Astrocyte of the spinal cord (primary cell): Measurements from ENCODE around the gene WWOX.

Experiments used
- DNase-seq: peaks from one replicate; pipeline ENCODE4 v3.0.0; 2011; ENCODE audit warnings: low read depth, low spot score
- H3K4me3 ChIP-seq: 2 replicates; pipeline ENCODE4 v1.5.1; 2011; ENCODE audit warnings: low read depth, mild to moderate bottlenecking, low read length, moderate library complexity
- in situ Hi-C: cut with HindIII; loops from 2 replicates; pipeline ENCODE4 v1.10.0; 2017; ENCODE audit warnings: low sequenced_read_pairs
- TF ChIP-seq, protein P1 (sequence below): IDR thresholded peaks from 2 replicates; pipeline ENCODE4 v1.5.1; 2012; ENCODE audit warnings: low read depth, mild to moderate bottlenecking, low read length, inconsistent platforms

Gene WWOX

DNA sequence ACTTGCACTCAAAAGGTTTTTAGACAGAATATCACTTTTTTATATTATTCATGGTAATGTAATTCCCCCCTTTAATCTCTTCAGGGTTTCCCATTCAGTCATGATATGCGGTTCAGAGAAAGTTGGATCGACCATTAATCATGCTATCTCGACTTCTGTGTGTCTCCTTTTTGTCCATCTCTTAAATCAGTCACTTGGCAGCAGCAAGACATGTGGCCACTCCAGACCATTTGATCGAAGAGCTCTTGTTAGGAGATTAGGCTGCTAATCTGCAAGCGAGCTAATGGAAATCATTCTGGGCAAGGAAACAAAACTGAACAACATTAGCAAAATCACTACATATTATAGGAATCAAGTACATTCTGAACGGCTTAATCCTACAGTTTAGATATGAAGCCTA lies 449.9 kb downstream of the WWOX start:
- TF ChIP-seq, protein P1, sequence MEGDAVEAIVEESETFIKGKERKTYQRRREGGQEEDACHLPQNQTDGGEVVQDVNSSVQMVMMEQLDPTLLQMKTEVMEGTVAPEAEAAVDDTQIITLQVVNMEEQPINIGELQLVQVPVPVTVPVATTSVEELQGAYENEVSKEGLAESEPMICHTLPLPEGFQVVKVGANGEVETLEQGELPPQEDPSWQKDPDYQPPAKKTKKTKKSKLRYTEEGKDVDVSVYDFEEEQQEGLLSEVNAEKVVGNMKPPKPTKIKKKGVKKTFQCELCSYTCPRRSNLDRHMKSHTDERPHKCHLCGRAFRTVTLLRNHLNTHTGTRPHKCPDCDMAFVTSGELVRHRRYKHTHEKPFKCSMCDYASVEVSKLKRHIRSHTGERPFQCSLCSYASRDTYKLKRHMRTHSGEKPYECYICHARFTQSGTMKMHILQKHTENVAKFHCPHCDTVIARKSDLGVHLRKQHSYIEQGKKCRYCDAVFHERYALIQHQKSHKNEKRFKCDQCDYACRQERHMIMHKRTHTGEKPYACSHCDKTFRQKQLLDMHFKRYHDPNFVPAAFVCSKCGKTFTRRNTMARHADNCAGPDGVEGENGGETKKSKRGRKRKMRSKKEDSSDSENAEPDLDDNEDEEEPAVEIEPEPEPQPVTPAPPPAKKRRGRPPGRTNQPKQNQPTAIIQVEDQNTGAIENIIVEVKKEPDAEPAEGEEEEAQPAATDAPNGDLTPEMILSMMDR, result no peak
- DNase-seq, result no peak
- in situ Hi-C loops, result no loop called here
- no peak overlapping the region for H3K4me3 ChIP-seq

DNA sequence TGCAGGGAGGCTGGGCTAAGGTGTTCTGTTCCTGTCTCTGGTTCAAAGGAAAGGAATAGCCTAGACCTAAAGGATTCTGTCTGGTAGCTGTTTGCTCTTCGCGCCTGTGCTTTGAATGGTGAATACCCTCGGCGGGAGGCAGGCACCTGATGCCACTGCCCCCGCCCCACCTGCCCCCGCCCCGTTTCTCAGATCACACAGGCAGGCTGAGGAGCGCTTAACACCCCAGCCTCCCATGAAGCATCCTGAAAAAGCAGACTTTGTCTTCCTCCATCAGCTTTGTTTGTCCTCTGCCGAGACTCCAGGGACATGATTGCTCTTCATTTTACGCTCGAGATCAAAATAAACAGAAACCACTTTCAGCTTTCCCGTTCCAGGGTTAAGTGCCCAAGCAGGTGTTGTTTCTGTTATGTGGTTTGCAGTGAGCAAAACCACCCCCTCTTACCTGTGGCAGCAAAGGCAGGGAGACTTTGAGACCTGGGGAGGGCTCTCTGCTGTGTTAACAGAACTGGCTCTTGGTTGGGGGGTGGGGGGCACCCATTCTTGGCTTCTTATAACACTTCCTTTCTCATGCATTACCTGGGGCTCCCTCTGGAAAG lies 452.1 kb downstream of the WWOX start:
- TF ChIP-seq, protein P1, result no peak
- DNase-seq, result no peak
- H3K4me3 ChIP-seq, result no peak overlapping the region
- in situ Hi-C loops, result no loop called here

DNA sequence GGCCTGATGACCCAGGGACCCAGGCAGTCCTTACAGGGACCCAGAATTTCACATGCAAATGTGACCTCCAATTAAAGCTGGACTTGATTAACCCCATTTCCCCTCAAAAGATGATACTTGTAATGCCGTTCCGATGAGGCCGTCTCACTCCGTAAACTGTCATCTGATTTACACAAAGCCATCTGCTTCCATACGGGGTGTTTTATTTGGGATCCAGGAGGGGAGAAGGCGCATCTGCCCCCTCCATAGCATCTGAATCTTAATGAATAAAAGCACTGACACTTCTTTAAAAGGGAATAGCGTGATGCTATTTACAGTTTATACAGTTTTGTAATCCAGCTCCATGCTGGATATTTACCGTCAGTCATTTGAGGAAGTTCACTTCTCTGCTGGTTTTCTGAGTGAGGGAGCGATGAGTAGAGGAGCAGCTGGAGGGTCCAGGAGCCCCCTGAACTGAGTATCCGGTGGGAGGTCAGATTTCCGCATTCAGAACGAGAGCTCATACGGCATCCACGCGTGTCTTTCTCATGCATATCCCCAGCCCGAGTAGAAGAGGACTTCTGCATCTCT lies 452.7 kb downstream of the WWOX start:
- H3K4me3 ChIP-seq, result no peak overlapping the region
- DNase-seq, result no peak
- TF ChIP-seq, protein P1, result no peak

DNA sequence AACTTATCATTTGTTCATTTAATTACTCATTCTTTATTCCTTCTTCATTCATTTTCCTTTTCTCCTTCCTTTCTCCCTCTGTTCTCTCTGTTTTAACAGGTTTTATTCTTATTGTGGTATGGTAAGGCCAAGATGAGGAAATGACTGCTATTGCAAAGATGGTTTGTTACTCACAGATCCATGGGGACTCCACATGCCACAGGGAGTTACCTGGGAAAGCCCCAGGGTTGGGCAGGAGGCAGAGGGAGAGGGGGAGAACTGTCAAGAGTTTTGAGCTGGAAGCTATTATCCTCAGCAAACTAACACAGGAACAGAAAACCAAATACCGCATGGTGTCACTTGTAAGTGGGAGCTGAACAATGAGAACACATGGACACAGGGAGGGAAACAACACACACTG lies 453.3 kb downstream of the WWOX start:
- H3K4me3 ChIP-seq, result no peak overlapping the region
- TF ChIP-seq, protein P1, result no peak
- in situ Hi-C loops, result no loop called here
- DNase-seq, result no peak

More for the DNA sequence above, 452.7 kb downstream of the WWOX start:
- in situ Hi-C loops, result no loop called here

DNA sequence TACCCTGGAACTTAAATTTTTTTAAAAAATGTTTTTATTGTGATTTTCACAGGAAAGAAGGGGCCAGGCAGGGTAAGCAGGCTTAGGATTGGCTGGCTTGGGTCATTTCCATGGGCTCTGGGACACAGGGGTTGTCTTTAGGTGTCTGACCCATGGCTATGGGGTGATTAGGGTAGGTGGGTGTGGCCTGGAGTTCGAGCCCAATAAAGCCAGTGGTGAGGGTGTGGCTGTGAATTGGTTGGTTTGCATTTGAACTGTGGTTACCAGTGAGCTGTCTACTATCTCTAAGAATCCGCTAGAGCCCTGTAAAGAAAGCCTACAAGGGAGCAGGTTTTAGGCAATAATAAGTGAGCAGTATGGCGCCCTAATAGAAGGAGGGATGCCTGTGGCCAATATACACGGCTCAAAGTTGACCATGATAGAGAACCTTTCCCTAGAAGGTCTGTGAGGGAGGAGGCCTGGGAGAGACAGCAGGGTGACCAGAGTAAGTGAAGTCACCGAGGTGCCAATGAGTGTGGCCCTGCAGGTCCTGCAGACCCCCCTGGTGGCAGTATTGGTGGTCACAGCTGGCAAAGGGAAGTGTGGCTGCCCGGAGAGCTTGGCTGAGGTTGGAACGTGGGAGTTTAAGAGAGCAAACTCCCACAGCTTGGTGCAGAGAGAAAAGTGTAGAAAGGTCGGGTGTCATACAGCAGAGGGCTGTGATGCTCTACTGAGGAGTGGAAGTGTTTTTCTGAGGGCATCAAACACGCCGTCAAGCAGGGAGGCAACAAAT lies 454.0 kb downstream of the WWOX start:
- no peak for DNase-seq
- no peak overlapping the region for H3K4me3 ChIP-seq
- TF ChIP-seq, protein P1, result no peak
- in situ Hi-C loops, result no loop called here

DNA sequence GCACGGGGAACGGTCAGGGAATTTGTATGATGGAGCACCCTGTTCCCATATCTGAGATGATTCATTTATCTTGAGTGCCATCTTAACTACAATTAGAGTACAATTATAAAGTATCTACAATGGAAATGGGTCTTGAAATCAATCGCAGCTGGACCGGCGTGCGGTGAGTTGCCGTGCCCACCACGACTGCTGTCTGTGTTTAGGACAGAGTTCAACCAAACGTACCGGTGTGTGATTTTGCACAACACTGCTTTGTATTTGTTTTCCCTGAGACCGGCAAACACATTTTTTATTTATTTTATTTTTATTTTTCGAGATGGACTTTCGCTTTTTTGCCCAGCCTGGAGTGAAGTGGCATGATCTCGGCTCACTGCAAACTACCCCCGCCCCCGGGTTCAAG lies 457.0 kb downstream of the WWOX start:
- no peak for DNase-seq
- in situ Hi-C loops, result no loop called here
- TF ChIP-seq, protein P1, result no peak
- no peak overlapping the region for H3K4me3 ChIP-seq
